GM12892 (cell line): Measurements from ENCODE around the gene ATP5F1D.
"Not testable (repeated sequence)": the region's sequence is repeated elsewhere in the genome, so short reads cannot be mapped to it uniquely, and the experiment has no call there.

Experiments
- POLR2A ChIP-seq: IDR thresholded peaks from 2 replicates; pipeline ENCODE4 v1.6.1; 2011; ENCODE audit warnings: low read depth, low read length, control low read depth
- POLR2AphosphoS5 ChIP-seq: IDR thresholded peaks from 2 replicates; pipeline ENCODE4 v1.6.1; 2011; ENCODE audit warnings: low read depth, low read length, control low read depth

DNA sequence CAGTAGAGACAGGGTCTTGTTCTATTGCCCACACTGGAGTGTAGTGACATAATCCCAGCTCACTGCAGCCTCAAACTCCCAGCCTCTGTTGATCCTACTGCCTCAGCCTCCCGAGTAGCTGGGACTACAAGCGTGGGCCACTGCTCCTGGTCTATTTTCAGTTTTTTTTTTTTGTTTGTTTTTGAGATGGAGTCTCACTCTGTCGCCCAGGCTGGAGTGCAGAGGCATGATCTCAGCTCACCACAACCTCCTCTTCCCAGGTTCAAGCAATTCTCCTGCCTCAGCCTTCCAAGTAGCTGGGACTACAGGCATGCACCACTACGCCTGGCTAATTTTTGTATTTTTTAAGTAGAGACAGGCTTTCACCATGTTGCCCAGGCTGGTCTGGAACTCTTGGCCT, 40.9 kb upstream of the ATP5F1D start:
- TF ChIP-seq POLR2A, POLR2AphosphoS5: not testable (repeated sequence)
